ENCODE data around the gene UQCC2.

- TF ChIP-seq FOXA1 (IDR thresholded peaks at IDR 0.05) = no peak
- no peak for TF ChIP-seq LEF1 (IDR thresholded peaks at IDR 0.05; ENCODE audit: borderline replicate concordance)
- no peak for TF ChIP-seq TARDBP (IDR thresholded peaks at IDR 0.05)
- no peak for TF ChIP-seq SP1 (IDR thresholded peaks at IDR 0.05)
- TF ChIP-seq BHLHE40 (IDR thresholded peaks at IDR 0.05; ENCODE audit: borderline replicate concordance) = no peak
- TF ChIP-seq PKNOX1 (IDR thresholded peaks at IDR 0.05) = no peak
- no peak for TF ChIP-seq FOXK2 (IDR thresholded peaks at IDR 0.05)
- TF ChIP-seq SUZ12 (IDR thresholded peaks at IDR 0.05) = no peak
- no peak for TF ChIP-seq FOXM1 (IDR thresholded peaks at IDR 0.05; ENCODE audit: borderline replicate concordance)
- no peak for TF ChIP-seq ELF4 (IDR thresholded peaks at IDR 0.05)
- TF ChIP-seq ZNF384 (IDR thresholded peaks at IDR 0.05) = no peak
- no peak for TF ChIP-seq L3MBTL2 (conservative IDR thresholded peaks at IDR 0.05)
These were observed 10.7 kb upstream of the UQCC2 start for GRCh38 chr6:33722103-33722623.
